HG02798 (cell line): ENCODE data around the gene NOC2L.
"Not testable (repeated sequence)": the region's sequence is repeated elsewhere in the genome, so short reads cannot be mapped to it uniquely, and the experiment has no call there.

Source experiments
- ATAC-seq: cut with Tn5 transposase; IDR thresholded peaks from one replicate; pipeline ENCODE4 v1.9.1; 2021; ENCODE audit warnings: mild to moderate bottlenecking; ENCODE audit not compliant: unreplicated experiment, poor library complexity

NOC2L gene

DNA sequence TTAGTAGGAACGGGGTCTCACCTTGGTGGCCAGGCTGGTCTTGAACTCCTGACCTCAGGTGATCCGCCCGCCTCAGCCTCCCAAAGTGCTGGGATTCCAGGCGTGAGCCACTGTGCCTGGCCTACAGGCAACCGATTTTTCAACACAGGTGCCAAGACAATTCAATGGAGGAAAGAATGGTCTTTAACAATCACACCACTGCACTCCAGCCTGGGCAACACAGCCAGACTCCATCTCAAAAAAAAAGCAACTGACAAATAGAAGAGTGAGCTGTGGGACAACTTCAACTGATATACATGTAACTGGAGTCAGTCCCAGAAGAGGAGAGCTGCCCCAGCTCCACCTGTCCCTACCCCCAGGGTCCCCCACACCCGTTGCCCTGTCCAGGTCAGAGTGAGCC lies 35.5 kb upstream of the NOC2L start:
- ATAC-seq: not testable (repeated sequence)

DNA sequence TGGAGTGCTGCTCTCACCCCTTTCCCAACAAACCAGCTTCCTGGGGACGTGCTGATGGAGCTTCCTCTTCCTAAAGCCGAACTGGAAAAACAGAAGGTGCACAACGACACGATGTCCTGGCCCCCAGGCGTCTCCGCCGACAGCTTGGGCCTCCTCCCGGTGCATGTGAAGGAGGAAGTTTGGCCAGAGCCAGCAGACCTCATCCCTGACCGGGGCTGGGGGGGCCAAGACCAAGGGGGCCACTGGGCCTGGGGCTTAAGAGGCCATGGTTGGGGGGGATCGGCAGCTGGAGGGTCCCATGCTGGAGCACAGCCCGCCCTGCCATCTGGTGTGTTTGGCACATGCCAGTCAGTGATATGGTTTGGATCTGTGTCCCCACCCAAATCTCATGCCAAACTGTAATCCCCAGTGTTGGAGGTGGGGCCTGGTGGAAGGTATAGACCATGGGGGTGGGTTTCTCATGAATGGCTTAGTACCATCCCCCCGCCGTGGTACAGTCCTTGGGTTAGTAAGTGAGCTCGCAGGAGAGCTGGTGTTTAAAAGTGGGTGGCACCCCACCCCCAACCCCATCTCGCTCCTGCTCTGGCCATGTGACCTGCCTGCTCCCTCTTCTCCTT lies 34.4 kb upstream of the NOC2L start:
- no peak for ATAC-seq

DNA sequence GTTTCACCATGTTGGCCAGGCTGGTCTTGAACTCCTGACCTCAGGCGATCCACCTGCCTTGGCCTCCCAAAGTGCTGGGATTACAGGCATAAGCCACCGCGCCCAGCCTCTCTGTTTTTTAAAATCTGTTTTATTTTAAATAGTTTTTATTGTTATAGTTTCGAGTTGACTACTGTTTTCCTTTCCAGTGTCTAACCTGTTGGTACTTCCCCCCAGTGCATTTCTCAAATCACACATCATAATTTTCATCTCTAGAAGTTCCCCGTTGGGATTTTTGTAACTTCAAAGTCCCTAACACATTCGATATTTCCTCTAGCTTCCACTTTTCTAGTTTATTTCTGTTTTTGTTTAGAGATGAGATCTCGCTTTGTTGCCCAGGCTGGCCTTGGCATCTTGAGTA lies 33.3 kb upstream of the NOC2L start:
- ATAC-seq: no peak

DNA sequence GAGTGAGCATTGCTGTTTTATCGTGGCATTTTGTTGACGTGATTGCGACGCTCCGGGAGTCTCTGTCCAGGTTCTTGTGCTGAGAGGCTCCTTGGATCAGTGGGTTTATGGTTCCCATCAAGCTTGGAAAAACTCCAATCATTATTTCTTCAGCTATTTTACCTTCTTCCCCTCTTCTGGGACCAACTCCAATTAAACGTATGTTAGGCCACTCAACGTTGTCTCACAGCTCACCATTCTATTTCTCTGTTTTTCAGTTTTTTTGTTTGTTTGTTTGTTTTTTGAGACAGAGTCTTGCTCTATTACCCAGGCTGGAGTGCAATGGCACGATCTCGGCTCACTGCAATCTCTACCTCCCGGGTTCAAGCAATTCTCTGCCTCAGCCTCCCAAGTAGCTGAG lies 32.8 kb upstream of the NOC2L start:
- no peak for ATAC-seq

DNA sequence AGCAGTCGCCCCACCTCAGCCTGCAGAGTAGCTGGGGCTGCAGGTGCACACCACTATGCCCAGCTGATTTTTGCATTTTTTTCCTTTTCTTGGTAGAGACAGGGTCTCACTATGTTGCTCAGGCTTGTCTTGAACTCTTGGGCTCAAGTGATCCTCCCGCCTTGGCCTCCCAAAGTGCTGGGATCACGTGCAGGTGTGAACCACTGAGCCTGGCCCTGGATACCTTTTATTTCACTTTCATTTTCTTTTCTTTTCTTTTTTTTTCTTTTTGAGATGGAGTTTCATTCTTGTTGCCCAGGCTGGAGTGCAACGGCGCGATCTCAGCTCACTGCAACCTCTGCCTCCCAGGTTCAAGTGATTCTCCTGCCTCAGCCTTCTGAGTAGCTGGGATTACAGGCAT lies 32.2 kb upstream of the NOC2L start:
- ATAC-seq: not testable (repeated sequence)

DNA sequence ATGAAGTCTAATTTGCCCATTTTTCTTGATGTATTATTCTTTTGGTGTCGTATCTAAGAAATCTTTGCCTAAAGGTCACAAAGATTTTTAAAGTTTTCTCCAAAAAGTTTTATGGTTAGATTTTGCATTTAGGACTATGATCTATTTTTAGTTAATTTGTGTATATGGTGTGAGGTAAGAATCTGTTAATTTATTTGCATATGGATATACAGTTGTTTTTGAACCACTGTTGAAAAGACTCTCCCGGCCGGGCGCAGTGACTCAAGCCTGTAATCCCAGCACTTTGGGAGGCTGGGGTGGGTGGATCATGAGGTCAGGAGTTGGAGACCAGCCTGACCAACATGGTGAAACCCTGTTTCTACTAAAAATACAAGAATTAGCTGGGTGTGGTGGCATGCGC lies 29.0 kb upstream of the NOC2L start:
- not testable (repeated sequence) for ATAC-seq

DNA sequence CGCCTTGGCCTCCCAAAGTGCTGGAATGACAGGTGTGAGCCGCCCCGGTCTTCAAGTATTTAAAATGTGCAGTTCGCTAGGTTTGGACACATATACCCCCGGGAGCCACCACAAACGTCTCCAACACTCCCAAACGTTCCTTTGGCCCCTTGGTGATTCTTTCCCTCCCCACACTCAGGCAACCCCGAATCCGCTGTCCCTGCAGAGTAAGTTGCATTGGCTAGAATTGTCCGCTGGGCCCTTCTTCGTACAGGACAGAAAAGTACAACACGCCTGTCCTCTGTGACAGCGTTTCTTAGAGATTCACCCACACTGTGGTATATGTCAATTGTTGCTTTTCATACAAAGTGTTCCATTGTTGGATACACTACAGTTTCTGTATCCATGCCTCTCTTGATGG lies 26.1 kb upstream of the NOC2L start:
- no peak for ATAC-seq

DNA sequence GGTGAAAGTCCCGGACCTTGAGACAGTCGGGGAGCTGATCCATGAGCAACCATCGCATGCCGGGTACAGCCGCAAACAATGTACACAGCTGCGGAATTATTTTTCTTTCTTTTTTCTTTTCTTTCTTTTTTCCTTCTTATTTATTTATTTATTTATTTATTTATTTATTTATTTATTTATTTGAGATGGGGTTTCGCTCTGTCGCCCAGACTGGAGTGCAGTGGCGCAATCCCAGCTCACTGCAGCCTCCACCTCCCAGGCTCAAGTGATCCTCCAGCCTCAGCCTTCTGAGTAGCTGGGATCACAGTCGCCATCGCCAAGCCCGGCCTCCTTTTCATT lies 25.4 kb upstream of the NOC2L start:
- no peak for ATAC-seq

DNA sequence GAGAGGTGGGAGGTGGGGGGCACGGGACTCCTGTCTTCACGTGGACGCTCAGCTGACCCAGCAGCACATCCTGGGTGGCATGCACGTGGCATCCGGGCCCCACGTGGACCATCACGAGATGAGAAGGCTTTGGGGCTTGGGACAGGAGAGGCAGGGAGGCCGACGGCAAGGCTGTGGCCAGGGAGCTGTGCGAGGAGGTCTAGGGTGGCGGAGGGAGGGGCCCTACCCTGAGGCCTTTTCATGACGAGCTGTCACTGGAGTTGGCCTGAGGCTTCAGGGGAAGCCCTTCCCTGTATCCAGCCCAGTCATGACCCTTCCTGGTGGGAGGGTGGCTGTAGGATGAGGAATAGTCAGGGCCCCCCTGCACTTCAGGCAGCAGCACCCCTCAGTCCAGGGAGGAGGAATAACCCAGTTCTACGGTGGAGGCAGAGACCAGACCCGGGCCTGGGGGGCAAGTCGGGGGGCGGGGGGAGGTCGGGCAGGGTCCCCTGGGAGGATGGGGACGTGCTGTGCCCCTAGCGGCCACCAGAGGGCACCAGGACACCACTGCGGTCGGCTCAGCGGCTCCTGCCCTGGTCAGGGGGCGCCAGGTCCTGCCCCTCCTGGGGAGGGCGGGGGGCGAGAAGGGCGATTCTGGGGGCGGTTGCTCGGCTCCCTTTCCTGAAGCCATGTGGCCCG lies 24.9 kb upstream of the NOC2L start:
- peak; percentile 53 for ATAC-seq

DNA sequence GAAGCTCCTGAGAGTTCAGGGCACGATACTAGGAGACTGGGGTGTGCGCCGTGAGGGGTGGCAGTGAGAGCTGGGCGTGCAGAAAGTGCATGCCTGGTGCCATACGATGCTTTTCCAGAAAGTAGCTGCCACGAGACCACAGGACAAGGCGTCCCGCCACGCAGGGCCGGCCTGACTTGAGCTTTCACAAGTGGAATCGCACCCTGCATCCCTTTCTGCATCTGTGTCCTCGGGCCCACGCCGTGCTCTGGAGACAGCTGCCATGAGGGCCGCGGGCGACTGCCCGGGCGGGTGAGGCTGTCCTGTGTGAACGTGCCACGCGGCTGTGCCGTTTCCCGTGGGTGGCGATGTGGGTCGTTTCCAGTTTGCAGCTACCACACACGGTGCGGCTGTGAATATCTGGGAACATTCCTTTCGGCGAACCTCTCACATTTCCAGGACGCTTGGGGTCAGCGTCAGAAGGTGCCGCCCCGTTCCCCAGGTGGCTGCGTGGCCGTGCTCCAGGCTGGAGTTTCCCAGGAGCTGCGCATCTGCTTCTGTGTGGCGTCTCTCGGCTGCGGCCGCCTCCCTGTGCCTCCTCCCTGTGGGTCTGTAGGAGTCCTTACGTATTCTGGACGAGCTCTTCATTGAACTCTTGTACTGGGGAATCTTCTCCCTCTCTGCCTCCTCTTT lies 23.8 kb upstream of the NOC2L start:
- no peak for ATAC-seq

DNA sequence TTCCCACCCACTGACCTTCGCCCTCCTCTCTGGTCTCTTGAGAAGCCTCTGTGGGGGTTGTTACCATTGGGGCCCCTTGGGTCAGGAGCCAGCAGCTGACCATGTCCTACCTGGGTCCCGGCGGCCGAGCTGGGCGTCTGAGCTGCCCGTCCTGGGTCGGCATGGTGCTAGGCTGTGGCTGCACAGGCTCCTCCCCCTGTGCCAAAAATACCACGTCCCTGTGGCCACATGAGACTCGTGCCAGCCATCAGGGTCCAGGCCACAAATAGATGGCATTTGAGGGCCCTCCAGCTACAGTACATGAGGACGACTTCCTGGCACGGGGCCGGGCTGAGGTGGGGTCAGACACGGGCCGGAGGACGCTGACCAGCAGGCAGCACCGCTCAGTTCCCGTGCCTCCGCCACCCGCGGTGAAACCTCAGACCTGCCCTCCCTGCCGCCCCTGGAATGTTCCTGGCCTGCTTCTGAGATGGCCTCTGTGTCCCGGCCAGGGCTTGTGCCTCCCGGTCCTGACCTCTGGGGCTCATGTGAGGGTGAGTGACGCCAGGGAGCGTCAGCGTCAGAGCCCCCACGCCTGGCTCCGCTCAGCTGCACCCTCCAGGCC lies 23.0 kb upstream of the NOC2L start, which contains the start of gene PERM1:
TSS of gene PERM1 (minus strand) at position 139 of the 604 bp plus-strand sequence. CDS start 1,064 bp downstream, outside the sequence.
- ATAC-seq: no peak

DNA sequence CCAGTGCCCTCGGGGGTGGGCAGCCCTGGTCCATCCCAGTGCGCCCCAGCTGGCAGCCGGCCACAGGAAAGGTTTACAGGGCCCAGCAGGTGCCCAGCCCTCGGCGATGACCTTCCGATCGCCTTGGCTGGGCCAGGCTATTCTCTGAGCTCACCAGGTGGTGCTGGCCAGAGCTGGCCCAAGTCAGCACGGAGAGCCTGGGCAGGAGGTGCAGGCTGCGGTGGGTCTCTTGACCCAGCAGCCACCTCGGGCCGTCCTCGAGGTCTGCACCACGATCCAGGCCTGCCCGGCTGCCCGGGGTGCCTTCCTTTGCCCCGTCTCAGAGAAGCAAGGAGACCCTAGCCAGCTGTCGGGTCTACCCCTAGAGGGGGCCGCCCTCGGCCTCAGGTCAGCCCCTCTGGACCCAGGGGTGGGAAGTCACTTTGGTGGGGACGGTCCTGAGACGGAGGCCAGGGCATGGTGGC lies 22.5 kb upstream of the NOC2L start:
- ATAC-seq: no peak

DNA sequence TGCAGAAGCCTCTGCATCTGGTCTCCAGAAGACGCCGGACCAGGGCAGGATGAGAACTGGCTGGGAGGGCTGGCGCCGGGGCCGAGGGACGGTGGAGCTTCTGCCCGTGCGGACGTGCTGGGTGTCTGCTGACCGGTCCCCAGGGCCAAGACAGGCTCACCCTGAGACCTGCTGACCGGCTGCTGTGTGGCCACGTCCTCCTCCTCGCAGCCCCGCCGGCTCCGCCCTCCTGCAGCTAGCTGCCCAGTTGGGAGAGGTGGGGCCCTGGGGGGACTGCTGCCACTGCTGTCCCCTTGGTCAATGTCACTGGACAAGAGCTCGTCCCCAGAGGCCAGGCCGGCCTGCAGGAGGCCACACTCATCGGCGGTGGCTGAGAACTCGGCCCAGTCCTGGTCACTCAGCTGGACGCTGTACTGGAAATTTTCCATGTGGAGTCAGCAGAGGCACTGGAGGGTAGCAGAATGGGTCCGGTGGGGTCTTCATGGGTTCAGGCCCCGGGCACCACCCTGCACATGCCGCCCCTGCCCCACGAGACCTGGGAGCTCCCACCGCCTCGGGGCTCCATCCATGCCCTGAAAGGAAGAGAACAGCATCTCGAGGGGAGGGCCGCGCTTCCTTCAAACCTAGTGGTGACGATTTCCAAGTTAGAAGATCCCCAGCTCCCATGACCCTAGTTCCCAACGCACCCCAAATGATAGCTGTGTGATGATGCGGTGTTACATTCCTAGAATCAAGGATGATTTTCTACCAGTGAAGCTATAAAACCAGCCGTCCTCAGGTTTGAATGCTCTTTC lies 21.7 kb upstream of the NOC2L start:
- ATAC-seq: no peak

DNA sequence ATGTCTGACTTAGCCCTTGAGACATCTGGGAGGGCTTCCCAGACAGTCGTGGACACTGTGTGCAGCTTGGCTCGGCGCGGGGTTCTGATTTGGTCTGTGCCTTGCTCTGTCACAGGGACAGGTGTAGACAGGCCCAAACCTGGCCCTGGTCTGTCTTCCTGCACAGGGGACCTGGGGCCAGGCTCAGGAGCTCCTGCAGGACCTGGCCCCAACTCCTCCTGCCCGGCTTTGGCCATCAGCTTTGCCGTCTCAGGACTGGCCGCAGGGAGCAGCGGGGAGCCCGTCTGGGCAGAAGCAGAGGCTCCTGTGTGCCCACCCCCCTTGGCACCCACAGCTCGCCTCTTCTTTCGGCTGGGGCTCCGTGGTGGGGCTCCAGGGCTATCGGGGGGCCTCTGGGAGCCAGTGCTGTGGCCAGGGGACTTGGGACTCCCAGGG lies 21.1 kb upstream of the NOC2L start:
- ATAC-seq: no peak

DNA sequence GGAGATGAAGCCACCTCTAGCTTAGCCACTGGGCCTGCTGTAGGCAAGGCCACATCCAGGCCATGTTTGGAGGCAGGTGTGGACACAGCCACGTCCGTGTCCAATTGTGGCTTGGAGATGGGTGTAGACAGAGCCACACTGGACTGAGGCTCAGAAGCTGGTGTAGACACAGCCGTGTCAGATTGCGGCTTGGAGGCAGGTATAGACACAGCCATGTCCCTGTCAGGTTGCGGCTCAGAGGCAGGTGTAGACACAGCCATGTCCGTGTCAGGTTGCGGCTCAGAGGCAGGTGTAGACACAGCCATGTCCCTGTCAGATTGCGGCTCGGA lies 20.7 kb upstream of the NOC2L start:
- no peak for ATAC-seq

DNA sequence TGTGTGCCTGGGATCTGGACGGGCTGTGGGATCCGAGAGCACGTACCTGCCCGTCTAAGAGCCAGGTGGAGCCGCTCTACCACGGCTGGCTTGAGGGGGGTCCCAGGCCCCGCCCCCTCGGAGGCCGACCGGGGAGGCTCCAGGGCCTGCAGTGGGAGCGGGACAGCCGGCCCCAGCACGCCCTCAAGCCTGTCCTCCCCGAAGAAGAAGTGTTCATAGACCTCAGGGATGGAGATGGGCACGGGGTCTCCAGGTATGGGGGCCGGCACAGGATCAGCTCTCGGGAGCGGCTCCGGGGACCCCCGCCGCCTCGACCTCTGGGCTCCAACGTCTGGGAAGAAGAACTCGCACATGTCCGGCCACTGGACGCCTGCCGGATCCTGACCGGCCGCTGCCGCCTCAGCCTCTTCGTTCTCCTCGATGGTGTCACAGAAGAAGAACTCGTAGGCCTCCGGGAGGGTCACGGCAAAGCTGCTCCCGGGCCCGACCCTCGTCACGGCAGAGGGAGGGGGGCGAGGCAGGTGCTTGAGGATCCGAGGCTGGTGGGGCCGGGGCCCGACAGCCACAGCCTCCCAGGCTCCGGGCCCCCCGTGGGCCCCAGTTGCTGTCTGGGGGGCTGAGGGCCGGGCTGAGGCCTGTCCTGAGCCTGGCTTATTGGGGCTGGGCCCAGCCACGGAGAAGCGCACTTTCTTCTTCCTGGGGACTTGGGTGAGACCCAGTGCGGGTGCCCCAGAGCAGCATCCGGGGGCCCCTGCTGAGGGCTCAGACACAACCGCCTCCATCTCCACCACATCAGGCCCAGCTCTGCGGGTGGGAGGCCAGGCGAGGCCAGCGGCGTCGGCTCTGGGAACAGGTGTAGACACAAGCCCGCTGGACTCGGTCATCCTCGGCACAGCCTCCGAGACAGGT lies 20.0 kb upstream of the NOC2L start:
- ATAC-seq: no peak

DNA sequence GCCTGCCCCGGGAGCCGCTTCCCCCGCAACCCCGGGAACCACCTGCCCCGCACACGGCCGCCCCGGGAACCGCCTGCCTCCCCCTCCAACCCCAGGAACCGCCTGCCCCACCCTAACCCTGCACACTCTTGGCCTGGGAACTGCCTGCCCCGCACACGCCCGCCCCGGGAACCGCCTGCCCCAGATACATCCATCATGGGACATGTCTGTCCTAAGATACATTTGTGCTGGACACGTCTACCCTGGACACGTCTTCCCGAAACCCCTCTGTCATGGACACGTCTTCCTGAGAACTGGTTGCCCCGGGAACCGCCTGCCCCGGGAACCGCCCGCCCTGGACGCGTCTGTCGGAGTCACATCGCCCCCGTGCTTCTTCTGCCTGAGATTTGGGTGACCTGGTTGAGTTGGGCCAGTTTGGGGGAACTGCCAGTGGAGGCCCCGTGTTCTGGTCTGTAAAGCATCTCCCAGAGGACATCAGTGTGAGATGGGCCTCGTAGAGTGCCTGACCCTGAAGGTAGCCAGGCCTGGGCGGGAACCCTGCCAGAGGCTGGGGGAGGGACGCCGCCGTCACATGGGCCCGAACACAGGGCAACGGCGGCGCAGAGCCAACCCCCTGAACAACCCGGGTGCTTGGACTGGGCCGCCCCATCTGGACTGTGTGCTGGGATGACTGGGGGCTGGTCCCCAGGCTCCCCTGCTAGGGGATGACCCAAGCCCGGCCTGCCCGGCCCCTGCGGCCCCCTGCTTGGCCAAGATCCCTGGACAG lies 19.2 kb upstream of the NOC2L start:
- ATAC-seq: no peak

DNA sequence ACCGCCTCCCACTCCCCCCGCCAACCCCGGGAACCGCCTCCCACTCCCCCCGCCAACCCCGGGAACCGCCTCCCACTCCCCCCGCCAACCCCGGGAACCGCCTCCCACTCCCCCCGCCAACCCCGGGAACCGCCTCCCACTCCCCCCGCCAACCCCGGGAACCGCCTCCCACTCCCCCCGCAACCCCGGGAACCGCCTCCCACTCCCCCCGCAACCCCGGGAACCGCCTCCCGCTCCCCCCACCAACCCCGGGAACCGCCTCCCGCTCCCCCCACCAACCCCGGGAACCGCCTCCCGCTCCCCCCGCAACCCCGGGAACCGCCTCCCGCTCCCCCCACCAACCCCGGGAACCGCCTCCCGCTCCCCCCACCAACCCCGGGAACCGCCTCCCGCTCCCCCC lies 17.7 kb upstream of the NOC2L start:
- not testable (repeated sequence) for ATAC-seq
